GM20000 (cell line): ENCODE data around the gene SPAG16.
"Not testable (repeated sequence)": the region's sequence is repeated elsewhere in the genome, so short reads cannot be mapped to it uniquely, and the experiment has no call there.

ENCODE experiments used
- DNase-seq: peaks from one replicate; pipeline ENCODE4 v3.0.0; 2012; ENCODE audit warnings: low spot score
- CTCF ChIP-seq: IDR thresholded peaks from 2 replicates; pipeline ENCODE4 v1.5.1; 2012; ENCODE audit warnings: mild to moderate bottlenecking, control low read depth; ENCODE audit errors: extremely low read depth, missing control alignments

SPAG16 gene

GRCh38 chr2:213271947-213272346 is 12.3 kb upstream of the SPAG16 start:
- no peak for TF ChIP-seq CTCF
- DNase-seq: no peak

- DNase-seq: no peak
- no peak for TF ChIP-seq CTCF
Observed at GRCh38 chr2:213274143-213274542, 10.1 kb upstream of the SPAG16 start.

GRCh38 chr2:213275265-213275664 is 9.0 kb upstream of the SPAG16 start:
- TF ChIP-seq CTCF: no peak
- DNase-seq: no peak

GRCh38 chr2:213277134-213277533 is 7.1 kb upstream of the SPAG16 start:
- not testable (repeated sequence) for DNase-seq

- no peak for DNase-seq
- TF ChIP-seq CTCF: no peak
Observed at GRCh38 chr2:213279116-213279620, 5.1 kb upstream of the SPAG16 start.

GRCh38 chr2:213279971-213280370 is 4.3 kb upstream of the SPAG16 start:
- TF ChIP-seq CTCF: no peak
- no peak for DNase-seq

- no peak for TF ChIP-seq CTCF
Observed at GRCh38 chr2:213281156-213281555, 3.1 kb upstream of the SPAG16 start.

GRCh38 chr2:213285404-213285803 is 1.1 kb downstream of the SPAG16 start:
- no peak for TF ChIP-seq CTCF

More at GRCh38 chr2:213281156-213281555, 3.1 kb upstream of the SPAG16 start:
- no peak for DNase-seq

More at GRCh38 chr2:213285404-213285803, 1.1 kb downstream of the SPAG16 start:
- no peak for DNase-seq
